Measurements from ENCODE around the gene VAV2. TPM values are rescaled to one million over a fixed set of nuclear protein-coding genes. Genes with fewer than 3 reads are reported as not detected.

Gene VAV2
- total RNA-seq, 3 donors from 2014 or later = 5.3 to 9.5 (median 8.8) TPM

- Histone ChIP-seq H3K36me3 (no peaks in the 10 kb centered on the region), H3K4me1 (no peaks in the 10 kb centered on the region), H3K27ac (no peak overlapping the region), H3K27me3 (no peaks in the 10 kb centered on the region), H3K4me3 (no peak overlapping the region), H3K9me3 (no peaks in the 10 kb centered on the region)
- no peak for DNase-seq (ENCODE audit: low spot score in 2 of 2)
- TF ChIP-seq, protein P1, sequence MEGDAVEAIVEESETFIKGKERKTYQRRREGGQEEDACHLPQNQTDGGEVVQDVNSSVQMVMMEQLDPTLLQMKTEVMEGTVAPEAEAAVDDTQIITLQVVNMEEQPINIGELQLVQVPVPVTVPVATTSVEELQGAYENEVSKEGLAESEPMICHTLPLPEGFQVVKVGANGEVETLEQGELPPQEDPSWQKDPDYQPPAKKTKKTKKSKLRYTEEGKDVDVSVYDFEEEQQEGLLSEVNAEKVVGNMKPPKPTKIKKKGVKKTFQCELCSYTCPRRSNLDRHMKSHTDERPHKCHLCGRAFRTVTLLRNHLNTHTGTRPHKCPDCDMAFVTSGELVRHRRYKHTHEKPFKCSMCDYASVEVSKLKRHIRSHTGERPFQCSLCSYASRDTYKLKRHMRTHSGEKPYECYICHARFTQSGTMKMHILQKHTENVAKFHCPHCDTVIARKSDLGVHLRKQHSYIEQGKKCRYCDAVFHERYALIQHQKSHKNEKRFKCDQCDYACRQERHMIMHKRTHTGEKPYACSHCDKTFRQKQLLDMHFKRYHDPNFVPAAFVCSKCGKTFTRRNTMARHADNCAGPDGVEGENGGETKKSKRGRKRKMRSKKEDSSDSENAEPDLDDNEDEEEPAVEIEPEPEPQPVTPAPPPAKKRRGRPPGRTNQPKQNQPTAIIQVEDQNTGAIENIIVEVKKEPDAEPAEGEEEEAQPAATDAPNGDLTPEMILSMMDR (IDR thresholded peaks at IDR 0.05) = no peak
- TF ChIP-seq POLR2AphosphoS5 (IDR thresholded peaks at IDR 0.05) = no peak
- TF ChIP-seq POLR2A (IDR thresholded peaks at IDR 0.05) = no peak
- intact Hi-C loops (cut with DNase I; ENCODE audit: low total_unique reads) = no loop called here
Measured at GRCh38 chr9:133795049-133795448, 197.1 kb downstream of the VAV2 start.

DNA sequence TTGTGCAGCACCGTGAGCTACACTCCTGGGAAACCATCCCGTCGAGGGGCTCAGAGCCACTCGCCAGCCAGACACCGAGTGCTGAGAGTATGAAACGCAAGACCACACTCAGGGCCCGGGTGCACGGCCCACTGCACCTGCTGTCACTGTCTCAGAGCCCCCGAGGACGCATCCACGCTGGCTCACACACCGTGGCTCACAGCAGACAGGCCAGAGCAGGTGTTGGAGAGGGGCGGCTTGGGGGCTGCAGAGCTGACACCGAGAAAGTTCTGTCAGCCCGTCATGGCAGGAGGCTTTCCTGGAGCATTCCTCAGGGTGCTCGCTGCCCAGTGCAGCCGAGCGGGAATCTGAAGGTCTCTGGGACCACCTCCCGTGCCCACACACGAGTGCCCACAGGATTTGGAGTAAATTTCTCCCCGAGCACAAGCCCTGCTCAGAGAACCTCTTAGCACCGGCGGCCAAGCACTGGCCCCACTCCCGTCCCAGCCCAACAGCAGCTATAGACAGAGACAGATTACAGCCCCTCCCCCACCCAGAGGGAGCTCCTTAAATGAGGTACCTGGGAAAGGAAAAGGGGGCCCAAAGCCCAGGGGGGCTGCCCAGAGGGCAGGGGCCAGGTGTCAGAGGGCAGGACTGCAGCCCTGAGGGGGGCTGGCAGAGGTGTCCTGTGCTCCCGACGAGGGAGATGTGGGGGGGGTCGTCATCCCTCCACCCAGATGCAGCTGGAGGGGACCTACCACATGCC lies 197.9 kb downstream of the VAV2 start:
- intact Hi-C loops (cut with DNase I; ENCODE audit: low total_unique reads) = no loop called here
- TF ChIP-seq POLR2A (IDR thresholded peaks at IDR 0.05) (no peak), POLR2AphosphoS5 (IDR thresholded peaks at IDR 0.05) (no peak)
- TF ChIP-seq, protein P1 (IDR thresholded peaks at IDR 0.05) = no peak
- Histone ChIP-seq H3K4me3 (no peak overlapping the region), H3K36me3 (no peaks in the 10 kb centered on the region), H3K27ac (no peak overlapping the region), H3K9me3 (no peaks in the 10 kb centered on the region), H3K4me1 (no peaks in the 10 kb centered on the region), H3K27me3 (no peaks in the 10 kb centered on the region)
- DNase-seq (ENCODE audit: low spot score in 2 of 2) = no peak

DNA sequence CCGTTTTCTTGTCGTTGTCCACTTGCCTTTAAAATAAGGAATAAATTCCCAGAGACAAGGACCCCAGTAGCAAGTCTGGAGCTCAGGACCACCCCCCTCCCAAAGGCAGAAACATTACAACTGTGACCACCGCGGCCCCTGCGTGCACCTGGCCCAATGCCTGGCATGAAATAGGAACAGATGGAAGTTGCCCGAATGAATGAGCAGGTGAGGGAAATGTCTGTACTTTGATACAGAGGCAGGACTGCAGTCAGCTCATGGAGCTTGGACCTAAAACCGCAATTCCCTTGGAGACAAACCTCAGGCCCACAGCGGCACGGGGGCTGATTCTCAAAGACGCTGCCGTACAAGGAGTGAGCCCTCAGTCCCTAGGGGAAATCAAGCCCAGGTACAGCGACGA lies 198.7 kb downstream of the VAV2 start:
- intact Hi-C loops (cut with DNase I; ENCODE audit: low total_unique reads) = no loop called here
- Histone ChIP-seq H3K9me3 (no peaks in the 10 kb centered on the region), H3K36me3 (no peaks in the 10 kb centered on the region), H3K4me3 (peak overlapping the region in 1 of 3 donors; percentile 39), H3K4me1 (no peaks in the 10 kb centered on the region), H3K27me3 (no peaks in the 10 kb centered on the region), H3K27ac (no peak overlapping the region)
- DNase-seq (ENCODE audit: low spot score in 2 of 2) = no peak
- TF ChIP-seq POLR2AphosphoS5 (IDR thresholded peaks at IDR 0.05) (no peak), POLR2A (IDR thresholded peaks at IDR 0.05) (no peak)
- TF ChIP-seq, protein P1 (IDR thresholded peaks at IDR 0.05) = no peak

DNA sequence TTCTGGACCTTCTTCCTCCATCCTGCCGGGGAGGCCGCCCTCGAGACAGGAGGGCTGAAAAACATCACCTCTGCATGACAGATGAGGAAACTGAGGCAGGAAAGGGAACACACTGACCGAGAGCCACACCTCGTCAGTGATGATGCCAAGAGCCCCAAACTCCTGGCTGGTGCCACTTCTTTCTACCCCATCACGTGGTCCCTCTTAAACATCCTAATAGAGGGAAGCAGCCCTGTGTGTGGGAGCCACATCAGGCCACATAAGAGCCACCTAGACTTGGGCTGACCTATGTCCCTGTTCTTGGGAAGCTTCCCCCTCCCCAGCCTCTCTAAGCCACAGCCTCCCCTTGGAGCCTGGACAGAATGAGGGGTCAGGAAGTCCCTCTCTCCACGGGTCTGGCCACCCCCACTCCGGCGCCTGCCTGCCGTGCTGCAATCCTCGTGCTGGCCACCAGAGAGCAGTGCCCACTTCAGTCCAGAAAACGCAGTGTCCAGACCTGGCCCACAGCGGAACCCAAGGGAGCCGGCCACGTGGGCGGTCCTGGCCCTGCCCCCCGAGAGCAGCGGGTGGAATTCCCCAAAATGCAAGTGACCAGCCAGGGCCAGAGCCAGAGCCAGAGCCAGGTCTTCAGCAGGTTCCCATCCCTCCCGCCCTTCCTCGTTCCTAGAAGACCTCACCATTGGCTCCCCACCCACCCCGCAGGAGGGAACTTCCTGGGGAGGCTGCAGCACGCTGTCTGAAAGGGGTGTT lies 199.2 kb downstream of the VAV2 start:
- peak overlapping the region in 1 of 3 donors; percentile 39 for H3K4me3 ChIP-seq
- intact Hi-C loops (cut with DNase I; ENCODE audit: low total_unique reads) = no loop called here

More for the DNA sequence above, 199.2 kb downstream of the VAV2 start:
- H3K27me3 ChIP-seq = no peaks in the 10 kb centered on the region
- no peak overlapping the region for H3K27ac ChIP-seq
- H3K4me1 ChIP-seq = no peaks in the 10 kb centered on the region
- peak; percentile 54 to 75 for DNase-seq (ENCODE audit: low spot score in 2 of 2)
- H3K36me3 ChIP-seq = no peaks in the 10 kb centered on the region
- TF ChIP-seq, protein P1 (IDR thresholded peaks at IDR 0.05) = peak; percentile 96 to 98 (median 97)
- TF ChIP-seq POLR2AphosphoS5 (IDR thresholded peaks at IDR 0.05) = peak in 2 of 3 donors; percentile 16 to 49
- TF ChIP-seq POLR2A (IDR thresholded peaks at IDR 0.05) = no peak
- H3K9me3 ChIP-seq = no peaks in the 10 kb centered on the region

Measured in breast epithelium (tissue), 4 donors.